Gastrocnemius medialis (tissue), 4 donors: ENCODE results near the gene SUGT1.

Experiments
- POLR2A ChIP-seq, 2 donors: fragments of 450-650 bp; IDR thresholded peaks; one replicate each; pipeline ENCODE4 v1.6.1; 2017; ENCODE audit warnings: antibody characterized with exemption in 2 of 2, mild to moderate bottlenecking in 2 of 2, moderate library complexity in 2 of 2
- TF ChIP-seq, protein P1 (sequence below), 5 experiments: fragments of 450-650 bp in 3 of 5; fragments of 200-600 bp in 2 of 5; sonication (generic) in 2 of 5; IDR thresholded peaks in 4 of 5; conservative IDR thresholded peaks in 1 of 5; 1 replicate in 4 of 5; 2 replicates in 1 of 5; pipeline ENCODE4 v1.5.1; 2016 to 2019; ENCODE audit warnings: antibody characterized with exemption in 5 of 5, mild to moderate bottlenecking in 3 of 5, moderate library complexity in 3 of 5

DNA sequence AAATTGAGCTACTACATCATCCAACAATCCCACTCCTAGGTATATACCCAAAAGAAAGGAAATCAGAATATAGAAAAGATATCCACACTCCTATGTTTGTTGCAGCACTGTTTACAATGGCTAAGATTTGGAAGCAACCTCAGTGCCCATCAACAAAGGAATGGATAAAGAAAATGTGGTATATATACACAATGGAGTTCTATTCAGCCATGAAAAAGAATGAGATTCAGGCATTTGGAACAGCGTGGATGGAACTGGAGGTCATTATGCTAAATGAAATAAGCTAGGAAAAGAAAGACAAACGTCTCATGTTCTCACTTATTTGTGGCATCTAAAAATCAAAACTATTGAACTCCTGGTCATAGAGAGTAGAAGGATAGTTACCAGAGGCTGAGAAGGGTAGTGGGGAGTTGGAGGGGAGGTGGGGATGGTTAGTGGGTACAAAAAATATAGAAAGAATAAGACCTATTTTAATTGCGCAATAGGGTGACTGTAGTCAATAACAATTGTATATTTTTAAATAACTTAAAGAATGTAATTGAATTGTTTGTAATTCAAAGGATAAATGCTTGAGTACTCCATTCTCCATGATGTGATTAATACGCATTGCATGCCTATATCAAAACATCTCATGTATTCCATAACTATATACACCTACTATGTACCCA lies 37.4 kb upstream of the SUGT1 start:
- TF ChIP-seq, protein P1, sequence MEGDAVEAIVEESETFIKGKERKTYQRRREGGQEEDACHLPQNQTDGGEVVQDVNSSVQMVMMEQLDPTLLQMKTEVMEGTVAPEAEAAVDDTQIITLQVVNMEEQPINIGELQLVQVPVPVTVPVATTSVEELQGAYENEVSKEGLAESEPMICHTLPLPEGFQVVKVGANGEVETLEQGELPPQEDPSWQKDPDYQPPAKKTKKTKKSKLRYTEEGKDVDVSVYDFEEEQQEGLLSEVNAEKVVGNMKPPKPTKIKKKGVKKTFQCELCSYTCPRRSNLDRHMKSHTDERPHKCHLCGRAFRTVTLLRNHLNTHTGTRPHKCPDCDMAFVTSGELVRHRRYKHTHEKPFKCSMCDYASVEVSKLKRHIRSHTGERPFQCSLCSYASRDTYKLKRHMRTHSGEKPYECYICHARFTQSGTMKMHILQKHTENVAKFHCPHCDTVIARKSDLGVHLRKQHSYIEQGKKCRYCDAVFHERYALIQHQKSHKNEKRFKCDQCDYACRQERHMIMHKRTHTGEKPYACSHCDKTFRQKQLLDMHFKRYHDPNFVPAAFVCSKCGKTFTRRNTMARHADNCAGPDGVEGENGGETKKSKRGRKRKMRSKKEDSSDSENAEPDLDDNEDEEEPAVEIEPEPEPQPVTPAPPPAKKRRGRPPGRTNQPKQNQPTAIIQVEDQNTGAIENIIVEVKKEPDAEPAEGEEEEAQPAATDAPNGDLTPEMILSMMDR (IDR thresholded peaks at IDR 0.05 in 4 of 5, conservative IDR thresholded peaks at IDR 0.05 in 1 of 5), result no peak
- TF ChIP-seq POLR2A (IDR thresholded peaks at IDR 0.05), result no peak
